GM12801 (cell line): Measurements from ENCODE around the gene EPC2.

Source experiments
- TF ChIP-seq, protein P1 (sequence below): IDR thresholded peaks from one replicate; pipeline ENCODE4 v1.5.1; 2011; ENCODE audit warnings: control low read depth; ENCODE audit not compliant: insufficient read length; ENCODE audit errors: extremely low read depth

The EPC2 gene

DNA sequence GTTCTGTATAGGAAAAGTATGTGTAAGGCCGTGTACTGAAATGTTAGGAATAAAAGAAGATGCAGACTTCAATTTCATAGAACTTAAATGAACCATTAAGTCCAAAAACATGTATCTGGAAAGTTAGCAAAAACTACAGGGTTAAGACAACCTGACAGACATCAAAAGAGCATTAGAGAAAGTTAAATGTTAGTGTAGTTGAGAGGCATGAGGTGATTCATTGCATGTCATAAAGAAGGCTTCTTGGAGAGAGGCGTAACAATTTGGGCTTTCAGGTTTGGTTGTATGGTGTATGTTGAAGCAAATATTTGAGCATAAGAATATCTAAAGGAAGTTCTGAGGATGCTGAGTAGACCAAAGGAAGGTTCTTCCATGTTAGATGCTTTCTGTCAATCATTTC is 6.3 kb downstream of the EPC2 start:
- TF ChIP-seq, protein P1, sequence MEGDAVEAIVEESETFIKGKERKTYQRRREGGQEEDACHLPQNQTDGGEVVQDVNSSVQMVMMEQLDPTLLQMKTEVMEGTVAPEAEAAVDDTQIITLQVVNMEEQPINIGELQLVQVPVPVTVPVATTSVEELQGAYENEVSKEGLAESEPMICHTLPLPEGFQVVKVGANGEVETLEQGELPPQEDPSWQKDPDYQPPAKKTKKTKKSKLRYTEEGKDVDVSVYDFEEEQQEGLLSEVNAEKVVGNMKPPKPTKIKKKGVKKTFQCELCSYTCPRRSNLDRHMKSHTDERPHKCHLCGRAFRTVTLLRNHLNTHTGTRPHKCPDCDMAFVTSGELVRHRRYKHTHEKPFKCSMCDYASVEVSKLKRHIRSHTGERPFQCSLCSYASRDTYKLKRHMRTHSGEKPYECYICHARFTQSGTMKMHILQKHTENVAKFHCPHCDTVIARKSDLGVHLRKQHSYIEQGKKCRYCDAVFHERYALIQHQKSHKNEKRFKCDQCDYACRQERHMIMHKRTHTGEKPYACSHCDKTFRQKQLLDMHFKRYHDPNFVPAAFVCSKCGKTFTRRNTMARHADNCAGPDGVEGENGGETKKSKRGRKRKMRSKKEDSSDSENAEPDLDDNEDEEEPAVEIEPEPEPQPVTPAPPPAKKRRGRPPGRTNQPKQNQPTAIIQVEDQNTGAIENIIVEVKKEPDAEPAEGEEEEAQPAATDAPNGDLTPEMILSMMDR = no peak

DNA sequence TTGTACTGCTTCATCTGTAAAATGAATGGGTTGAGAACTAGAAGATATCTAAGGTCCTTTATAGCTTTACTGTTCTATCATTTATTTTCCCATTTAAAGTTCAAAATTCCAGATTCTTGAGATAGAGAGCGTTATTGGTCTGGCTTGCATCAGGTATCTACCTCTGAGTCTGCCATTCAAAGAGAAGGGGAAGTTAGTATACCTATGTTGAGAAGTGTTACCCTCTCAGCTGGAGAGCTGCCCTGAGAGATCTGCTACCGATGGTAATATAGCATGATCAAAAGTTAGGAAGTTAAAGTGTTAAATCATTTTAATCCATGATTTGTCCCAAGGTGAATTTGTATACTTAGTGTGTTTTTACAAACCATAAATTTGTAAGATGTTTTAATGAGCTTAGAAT is 7.4 kb downstream of the EPC2 start:
- TF ChIP-seq, protein P1 = no peak

DNA sequence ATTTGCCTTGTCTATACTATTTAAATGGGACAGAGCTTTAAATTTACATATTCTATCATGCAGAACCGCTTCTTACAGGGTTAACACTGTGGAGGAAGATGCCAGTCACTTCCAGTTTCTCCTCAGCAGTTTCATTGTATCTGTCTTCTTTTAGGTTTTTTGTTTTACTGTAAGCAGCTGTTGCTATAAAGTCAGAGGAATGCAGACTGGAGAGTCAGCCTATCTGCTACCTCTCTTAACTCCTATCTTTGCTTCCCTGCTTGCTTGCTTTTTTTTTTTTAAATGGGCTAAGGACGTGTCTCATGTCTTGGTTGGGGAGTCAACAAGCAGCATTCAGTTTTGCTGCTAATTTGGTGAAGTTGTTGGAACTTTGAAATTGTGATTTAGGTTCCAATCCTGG is 8.9 kb downstream of the EPC2 start:
- TF ChIP-seq, protein P1 = no peak

DNA sequence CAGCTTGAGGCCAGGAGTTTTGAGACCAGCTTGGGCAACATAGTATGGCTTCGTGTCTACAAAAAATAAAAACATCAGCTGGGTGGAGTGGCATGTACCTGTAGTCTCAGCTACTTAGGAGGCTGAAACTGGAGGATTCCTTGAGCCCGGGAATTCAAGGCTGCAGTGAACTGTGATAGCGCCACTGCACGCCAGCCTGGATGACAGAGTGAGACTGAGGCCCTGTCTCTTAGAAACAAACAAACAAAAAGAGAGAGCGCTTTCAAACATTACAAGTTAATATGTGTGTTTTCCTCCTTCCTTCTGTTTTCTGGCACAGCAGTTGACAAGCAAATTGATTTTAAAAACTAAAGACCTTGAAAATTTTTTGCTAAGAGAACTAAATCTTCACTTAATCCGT is 9.9 kb downstream of the EPC2 start:
- TF ChIP-seq, protein P1 = no peak

DNA sequence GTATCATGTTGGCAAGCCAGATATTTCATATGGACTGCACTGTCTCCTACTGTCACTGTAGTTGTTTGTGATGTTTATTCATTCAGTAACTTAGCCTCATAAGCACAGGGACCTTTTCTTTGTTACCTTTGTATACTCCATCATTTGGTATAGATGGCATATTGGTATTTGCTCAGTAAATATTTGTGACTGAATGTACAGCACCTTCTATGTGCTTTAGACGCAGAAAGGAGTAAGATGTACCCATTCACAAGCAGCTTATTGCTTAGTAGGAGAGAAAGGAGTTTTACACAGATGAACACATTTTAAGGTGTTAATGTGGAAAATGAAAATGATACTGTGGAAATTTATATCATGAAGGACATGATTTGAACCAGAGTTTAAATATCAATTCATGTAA is 12.0 kb downstream of the EPC2 start:
- TF ChIP-seq, protein P1 = no peak

DNA sequence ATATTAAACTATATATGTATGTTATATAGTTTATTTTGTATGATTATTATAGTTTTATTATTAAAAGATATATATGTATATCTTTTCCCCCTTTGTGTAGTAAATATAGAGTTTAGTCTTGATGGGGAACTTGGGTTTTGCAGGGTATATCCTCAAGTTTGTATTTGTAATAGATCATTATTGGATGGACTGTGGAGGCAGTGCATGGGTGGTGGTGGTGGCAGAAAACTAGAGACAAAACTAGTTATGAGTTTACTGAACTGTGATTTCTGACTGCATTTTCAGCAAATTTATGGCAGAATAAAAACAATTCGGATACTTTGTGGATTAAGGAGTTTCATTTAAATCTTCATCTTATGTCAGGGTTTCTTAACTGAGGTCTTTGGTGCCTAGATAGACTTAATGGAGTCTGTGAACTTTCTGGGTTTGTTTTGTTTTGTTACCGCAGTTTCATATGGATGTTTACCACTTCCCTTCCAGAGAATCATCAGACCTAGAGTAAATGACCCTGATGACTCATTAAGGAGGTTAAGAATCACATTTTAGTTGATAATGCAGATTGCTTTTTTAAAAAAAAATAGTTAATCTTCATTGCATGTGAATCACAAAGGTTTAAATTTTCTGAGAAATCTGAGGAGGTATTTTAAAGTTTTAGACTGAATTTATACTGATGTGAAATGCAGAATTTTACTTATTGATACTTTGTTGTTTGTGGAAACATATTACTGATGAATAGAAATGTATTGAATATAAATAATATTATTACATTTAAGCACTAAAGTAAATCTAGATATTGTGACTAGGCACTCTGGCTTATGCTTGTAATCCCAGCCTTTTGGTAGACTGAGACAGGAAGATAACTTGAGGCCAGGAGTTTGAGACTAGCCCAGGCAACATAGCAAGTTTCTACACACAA is 14.5 kb downstream of the EPC2 start:
- TF ChIP-seq, protein P1 = no peak

DNA sequence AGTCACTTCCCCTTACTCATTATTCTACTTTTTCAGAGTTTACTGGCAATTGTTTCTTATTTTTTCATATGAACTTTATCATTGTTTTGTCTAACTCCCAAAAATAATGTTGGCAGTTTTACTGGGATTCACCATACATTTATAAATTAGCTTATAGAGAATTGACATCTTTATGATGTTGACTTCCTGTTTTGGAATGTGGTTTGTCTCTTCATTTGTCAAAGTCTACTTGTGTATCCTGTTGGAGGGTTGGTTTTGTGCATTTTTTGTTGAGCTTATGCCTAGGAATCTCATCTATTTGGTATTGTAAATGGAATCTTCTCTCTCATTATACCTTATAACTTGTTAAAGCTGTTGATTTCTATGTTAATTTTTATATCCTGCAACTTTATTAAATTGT is 16.4 kb downstream of the EPC2 start:
- TF ChIP-seq, protein P1 = no peak
